Glomerular visceral epithelial cell (primary cell): ENCODE measurements around the gene GYG2.
"Not testable (repeated sequence)": the region's sequence is repeated elsewhere in the genome, so short reads cannot be mapped to it uniquely, and the experiment has no call there.

Experiments used
- DNase-seq: peaks from one replicate; pipeline ENCODE4 v3.0.0-alpha.2; 2016; ENCODE audit errors: extremely low spot score

The GYG2 gene

DNA sequence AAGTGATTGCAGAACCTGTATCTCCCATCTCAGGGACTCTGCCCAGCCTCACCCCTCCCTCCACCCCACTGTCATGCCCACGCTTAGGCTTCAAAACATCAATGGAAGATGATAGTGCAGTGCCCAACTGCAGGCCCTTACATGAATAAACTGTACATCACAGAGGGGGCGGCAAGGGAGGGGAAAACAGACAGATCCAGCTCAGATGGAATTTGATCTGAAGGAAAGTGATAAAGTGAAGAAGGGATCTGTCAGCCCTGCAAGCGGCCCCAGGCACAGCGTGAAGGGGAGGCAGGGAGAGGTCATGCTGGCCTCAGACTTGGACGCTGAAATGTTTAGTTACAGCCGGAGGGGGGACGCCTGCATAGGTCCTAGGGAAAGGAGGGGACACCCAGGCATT, 38.5 kb downstream of the GYG2 start:
- DNase-seq: no peak

DNA sequence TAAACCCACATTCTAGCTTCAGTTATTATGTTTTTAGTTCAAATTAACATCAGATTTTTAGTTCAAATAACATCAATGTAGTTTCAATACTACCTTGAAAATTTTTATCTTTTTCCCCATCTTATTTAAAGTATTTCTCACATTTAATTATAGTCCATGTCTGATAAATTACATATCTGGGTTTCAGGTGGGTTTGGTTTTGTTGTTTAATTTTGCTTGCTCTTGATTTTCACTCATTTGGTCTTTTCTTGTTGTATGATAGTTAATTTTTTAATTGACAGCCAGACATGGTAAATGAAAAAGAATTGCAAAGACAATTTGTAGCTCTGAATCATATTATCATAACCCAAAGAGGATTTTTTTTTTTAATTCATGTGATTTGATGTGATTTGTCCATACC, 41.9 kb downstream of the GYG2 start:
- DNase-seq: no peak

- no peak for DNase-seq
These were observed 43.1 kb downstream of the GYG2 start for GRCh38 chrX:2871831-2872230.

DNA sequence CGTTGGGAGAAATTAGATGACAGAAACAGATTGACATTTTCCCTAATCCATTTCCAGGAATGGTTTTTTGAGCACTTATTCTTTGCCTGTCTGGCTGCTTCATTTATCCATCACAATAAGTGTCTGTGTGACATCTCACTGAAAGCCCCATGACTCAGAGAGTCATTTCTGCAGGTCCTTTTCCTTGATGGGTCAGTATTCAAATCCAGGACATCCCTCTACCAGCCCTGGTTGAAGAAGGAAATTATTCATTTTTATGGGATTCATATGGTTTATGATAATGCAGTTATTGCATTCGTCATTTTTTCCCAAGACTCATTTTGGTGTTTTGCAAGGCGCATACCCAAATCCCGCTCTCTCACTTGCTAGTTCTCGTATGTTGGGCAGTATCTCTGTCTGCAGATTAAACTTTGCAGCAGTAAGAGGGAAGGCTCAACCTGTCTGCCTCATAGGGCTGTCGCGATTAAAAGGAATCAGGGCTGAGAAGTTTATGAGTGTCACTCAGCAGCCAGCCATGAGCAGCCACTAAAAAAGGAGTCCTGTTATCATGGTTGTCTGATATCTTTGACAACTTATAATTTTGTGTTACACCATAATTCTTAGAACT, 44.0 kb downstream of the GYG2 start:
- no peak for DNase-seq

DNA sequence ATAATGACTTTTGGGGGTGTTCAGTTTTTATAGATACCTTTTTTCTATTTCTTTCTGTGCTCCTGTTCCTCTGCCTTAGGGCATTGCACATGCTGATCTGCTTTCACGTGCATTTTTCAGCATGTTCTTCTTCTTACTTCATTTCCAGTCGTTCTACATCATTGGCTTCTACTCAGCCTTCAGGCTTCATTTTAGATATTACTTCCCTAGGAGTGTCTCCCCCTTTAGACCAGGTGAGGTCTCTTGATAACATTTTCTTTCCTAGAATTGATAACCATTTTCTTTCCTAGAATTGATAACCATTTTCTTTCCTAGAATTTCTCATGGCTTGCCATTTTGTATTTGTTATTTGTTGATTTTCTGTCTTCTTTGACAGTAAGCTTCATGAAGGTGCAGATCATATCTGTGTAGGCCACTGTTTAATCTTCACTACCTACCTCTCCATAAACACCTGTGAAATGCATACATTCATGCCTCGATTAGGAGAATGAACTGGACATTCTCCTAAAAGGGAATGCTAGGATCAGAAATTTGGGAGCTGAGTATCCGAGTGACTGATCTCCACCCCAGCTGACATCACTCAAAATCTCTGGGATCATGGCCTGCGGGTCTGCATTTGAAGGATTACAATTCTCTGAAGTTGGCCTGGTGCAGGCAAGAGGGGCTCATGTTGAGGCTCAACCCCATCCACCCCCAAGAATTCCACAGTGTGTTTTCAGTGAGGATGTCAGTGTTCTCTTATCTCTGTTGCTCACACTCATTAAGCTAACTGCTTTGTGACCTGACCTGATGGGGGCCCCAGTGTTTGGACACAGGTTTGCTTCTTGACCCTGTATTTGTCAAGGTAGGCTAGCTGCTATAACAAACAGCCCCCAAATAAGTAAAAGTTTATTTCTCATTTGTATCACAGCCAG, 45.7 kb downstream of the GYG2 start:
- DNase-seq: no peak

DNA sequence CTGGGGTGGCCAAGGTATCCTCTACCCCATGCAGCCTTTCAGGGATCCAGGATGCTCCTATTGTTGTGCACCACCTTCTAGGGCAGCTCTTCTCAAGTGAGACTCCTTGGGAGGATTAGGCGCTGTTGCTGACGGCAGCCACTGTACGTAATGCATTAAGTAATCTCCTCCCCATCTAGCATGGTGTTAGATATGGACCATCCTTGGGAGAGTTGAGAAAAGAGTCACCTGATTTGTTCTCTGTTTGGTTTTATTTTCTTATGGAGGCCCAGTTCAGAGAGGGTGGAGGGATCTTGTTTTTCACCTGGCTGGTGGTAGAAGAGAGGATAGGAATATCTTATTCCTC, 46.4 kb downstream of the GYG2 start:
- DNase-seq: no peak

DNA sequence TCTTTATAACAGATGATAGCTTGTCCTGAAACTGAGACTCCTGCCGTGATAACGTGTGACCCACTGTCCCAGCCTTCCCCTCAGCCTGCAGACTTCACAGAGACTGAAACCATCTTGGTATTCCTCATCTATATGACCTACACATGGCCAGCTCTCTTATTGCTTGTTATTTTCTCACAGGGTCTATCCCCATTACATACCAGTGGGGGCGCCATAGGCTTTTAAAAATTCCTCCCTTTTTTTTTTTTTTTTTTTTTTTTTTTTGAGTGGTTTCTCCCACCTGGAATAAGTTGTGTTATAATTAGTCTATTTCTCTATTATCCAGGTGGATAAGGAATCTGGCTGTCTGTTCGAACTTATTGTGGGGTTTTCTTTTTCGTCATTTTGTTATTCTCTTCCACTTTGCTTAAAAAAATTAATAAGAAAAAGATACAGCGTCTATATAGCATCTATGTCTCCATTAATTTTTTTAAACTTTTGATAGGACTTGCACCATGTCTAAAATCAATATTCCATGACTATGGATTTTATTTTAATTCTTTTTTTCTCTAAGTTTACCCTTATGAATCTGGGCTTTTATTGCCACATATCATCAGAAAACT, 47.2 kb downstream of the GYG2 start:
- DNase-seq: peak; percentile 8

GRCh38 chrX:2878563-2878962, 49.8 kb downstream of the GYG2 start:
- DNase-seq: no peak

- no peak for DNase-seq
These were observed 50.9 kb downstream of the GYG2 start for GRCh38 chrX:2879670-2880069.

DNA sequence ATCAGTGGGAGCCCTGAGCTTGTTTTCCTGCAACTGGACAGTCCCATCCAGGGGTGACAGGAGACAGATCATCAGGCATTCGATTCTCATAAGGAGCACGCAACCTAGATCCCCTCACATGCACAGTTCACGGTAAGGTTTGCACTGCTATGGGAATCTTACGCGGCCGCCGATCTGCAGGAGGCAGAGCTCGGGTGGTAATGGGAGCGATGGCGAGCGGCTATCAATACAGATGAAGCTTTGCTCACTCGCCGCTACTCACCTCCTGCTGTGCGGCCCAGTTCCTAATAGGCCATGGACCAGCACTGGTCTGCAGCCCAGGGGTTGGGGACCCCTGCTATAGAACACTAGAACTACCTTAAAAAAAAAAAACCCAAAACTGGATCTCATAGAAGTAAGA, 55.0 kb downstream of the GYG2 start:
- DNase-seq: no peak

DNA sequence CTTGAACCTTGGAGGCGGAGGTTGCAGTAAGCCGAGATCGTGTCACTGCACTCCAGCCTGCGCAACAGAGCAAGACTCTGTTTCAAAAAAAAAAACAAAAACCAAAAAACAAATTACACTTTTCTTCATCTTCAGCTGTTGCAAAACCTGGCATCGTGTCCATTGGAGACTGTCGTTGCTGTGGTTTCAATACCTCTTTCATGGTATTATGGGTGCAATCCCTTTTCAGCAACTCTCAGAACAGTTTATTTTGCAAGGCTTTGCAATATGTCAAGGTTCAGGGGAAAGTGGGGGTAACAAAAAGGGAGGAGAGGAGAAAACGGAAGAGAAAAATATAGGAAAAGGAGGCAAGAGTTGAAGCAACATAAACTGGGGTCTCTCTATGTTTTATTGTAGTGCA, 59.6 kb downstream of the GYG2 start:
- no peak for DNase-seq

DNA sequence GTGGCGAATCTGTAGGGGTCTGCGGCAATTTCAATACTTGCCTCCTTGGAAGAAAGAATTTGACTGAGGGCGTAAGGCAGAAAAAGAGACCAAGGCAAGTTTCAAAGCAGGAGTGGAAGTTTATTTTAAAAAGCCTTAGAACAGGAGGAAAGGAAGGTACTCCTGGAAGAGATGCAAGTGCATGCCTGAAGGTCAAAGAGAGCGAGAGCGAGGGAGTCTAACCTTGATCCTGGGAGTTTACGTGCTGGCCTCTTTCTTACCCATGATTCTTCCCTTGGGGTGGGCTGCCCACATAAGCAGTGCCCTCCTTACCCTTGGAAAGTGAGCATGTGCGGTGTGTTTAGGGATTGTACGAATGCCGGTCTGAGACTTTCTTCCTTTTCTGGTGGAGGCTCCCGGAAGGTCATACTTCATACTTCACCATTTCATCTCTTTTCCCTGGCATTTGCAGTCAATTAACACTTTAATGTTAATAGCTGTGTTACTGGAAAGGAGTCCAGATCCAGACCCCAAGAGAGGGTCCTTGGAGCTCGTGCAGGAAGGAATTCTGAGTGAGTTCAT, 60.4 kb downstream of the GYG2 start:
- DNase-seq: no peak

- DNase-seq: not testable (repeated sequence)
These were observed 61.2 kb downstream of the GYG2 start for GRCh38 chrX:2889706-2890490.

DNA sequence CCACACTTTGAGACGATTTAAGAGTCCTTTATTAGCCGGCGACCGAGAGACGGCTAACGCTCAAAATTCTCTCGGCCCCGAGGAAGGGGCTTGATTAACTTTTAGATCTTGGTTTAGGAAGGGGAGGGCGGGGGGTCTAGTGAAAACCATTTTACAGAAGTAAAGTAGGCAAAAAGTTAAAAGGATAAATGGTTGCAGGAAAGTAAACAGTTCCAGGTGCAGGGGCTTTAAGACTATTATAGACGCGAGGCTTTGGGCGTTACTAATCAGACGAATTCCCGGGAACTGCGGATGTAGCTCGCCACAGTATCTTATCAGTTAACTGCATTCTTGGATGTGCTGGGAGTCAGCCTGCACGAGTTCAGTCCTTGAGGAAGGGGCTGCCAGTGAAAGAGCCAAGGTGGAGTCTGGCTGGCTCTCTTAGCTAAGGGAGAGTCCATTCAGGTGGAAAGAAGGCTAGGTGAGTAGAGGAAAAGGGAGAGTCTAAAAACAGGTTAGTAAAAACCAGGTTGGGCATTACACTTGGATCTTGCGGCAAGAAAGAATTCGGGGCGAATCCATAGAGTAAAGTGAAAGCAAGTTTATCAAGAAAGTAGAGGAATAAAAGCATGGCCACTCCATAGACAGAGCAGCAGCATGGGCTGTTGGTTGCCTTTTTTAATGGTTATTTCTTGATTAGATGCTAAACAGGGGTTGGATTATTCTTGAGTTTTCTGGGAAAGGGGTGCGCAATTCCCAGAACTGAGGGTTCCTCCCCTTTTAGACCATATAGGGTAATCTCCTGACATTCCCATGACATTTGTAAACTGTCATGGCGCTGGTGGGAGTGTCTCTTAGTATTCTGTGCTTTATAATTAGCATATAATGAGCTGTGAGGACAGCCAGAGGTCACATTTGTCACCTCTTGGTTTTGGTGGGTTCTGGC, 62.1 kb downstream of the GYG2 start:
- not testable (repeated sequence) for DNase-seq

- no peak for DNase-seq
These were observed 64.1 kb downstream of the GYG2 start for GRCh38 chrX:2892816-2893215.

- no peak for DNase-seq
These were observed 66.2 kb downstream of the GYG2 start for GRCh38 chrX:2894885-2895292.

GRCh38 chrX:2897311-2897689, 68.6 kb downstream of the GYG2 start:
- no peak for DNase-seq

DNA sequence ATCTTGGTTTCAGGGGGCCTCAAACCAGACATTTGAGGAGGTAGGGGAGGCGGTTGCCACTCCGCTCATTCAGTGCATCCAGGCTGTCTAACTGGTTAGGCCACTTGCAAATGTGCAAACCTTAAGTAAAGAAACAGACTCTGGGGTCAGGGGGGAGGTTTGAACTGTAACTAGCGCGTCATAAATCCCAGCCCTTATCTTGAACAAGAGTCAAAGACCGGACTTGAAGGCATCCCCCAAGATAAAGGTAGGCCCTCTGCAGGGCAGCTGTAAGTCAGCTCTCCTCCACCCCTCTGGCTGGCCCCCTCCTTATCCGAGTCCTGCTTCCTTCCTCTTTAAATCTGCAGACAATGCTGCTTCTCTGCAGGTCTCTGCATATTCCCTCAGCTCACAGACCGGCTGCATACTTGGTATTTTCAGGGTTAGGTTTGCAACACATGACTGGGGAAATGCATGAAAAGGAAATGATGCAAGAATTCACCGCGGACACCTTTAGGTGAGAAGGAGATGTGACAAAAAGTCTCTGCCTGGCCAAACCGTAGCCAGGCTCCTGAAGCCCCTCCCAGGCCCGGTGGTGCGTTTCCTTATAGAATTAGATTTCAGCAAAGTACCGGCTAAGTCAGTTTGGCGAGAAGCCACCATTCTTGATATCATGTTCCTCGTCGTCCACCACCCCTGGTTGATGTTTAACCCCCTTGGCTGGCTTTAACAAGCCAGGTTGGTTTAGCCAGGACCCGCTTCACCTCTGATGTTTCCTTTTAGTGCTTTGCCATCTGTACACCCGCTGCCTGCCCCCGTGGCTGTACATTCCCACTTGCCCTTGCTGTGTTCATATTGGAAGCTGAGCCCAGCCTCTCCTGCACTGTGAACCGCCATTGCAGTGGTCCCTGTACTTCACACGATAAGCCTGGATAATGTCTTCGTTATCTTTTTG, 69.2 kb downstream of the GYG2 start:
- peak; percentile 46 for DNase-seq

- DNase-seq: no peak
These were observed 70.2 kb downstream of the GYG2 start for GRCh38 chrX:2898846-2899512.
